Measurements from ENCODE around the gene PTPRK. TPM values are rescaled to one million over a fixed set of nuclear protein-coding genes. Genes with fewer than 3 reads are reported as not detected.

Gene PTPRK
- total RNA-seq, 4 donors from 2014 or later = 10.3 to 36.0 (median 20.5) TPM

- no peaks in the 10 kb centered on the region for H3K4me1 ChIP-seq
- no peaks in the 10 kb centered on the region for H3K36me3 ChIP-seq
- WGBS, 2 donors = 90 to 93% methylated on average over 1 of the region's 1 CpG
- H3K9me3 ChIP-seq = no peaks in the 10 kb centered on the region
- H3K27ac ChIP-seq = no peak overlapping the region
- intact Hi-C loops (cut with DNase I) = no loop called here
- DNase-seq = no peak
- H3K4me3 ChIP-seq = no peak overlapping the region
- TF ChIP-seq POLR2A (IDR thresholded peaks at IDR 0.05) (no peak), CTCF (IDR thresholded peaks at IDR 0.05) (no peak)
- no peaks in the 10 kb centered on the region for H3K27me3 ChIP-seq
Measured at GRCh38 chr6:128025478-128025877, 494.9 kb downstream of the PTPRK start.

- Histone ChIP-seq H3K27ac (no peak overlapping the region), H3K27me3 (no peaks in the 10 kb centered on the region), H3K9me3 (no peaks in the 10 kb centered on the region), H3K4me3 (no peak overlapping the region), H3K4me1 (no peaks in the 10 kb centered on the region), H3K36me3 (no peaks in the 10 kb centered on the region)
- TF ChIP-seq CTCF (IDR thresholded peaks at IDR 0.05) = no peak
- TF ChIP-seq POLR2A (IDR thresholded peaks at IDR 0.05) = no peak
- intact Hi-C loops (cut with DNase I) = no loop called here
- 75 to 94% methylated on average over 1 of the region's 1 CpG for WGBS, 2 donors
- no peak for DNase-seq
Measured at GRCh38 chr6:128024969-128025368, 495.4 kb downstream of the PTPRK start.

DNA sequence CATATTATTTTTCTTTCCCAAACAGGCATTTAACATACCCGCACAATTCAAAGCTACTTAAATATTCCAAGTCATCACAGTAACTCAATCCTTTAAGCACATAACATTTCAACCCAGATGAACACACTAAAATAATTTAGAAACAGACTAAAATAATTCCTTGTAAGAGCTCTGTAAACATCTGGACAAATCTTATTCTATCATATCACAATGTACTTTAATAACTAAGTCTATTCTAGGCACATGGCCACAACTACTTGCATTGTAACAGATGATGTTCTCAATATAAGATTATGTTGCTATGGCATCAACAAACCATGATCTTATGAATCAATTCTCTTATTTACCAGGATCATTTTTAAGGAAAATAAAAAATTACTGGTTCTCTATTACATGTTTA, 496.4 kb downstream of the PTPRK start:
- intact Hi-C loops (cut with DNase I) = no loop called here
- no peaks in the 10 kb centered on the region for H3K27me3 ChIP-seq
- H3K4me3 ChIP-seq = no peak overlapping the region
- no peaks in the 10 kb centered on the region for H3K4me1 ChIP-seq
- no peaks in the 10 kb centered on the region for H3K36me3 ChIP-seq
- TF ChIP-seq CTCF (IDR thresholded peaks at IDR 0.05) (no peak), POLR2A (IDR thresholded peaks at IDR 0.05) (no peak)
- no peak overlapping the region for H3K27ac ChIP-seq
- no peak for DNase-seq
- no peaks in the 10 kb centered on the region for H3K9me3 ChIP-seq
- 89 to 97% methylated on average over 1 of the region's 1 CpG for WGBS, 2 donors

GRCh38 chr6:128018821-128019220, 501.6 kb downstream of the PTPRK start:
- no peak for TF ChIP-seq POLR2A (IDR thresholded peaks at IDR 0.05)
- TF ChIP-seq CTCF (IDR thresholded peaks at IDR 0.05) = no peak
- H3K9me3 ChIP-seq = no peaks in the 10 kb centered on the region
- no peak overlapping the region for H3K4me3 ChIP-seq
- H3K4me1 ChIP-seq = no peaks in the 10 kb centered on the region
- H3K27me3 ChIP-seq = no peaks in the 10 kb centered on the region
- DNase-seq = no peak
- H3K36me3 ChIP-seq = no peaks in the 10 kb centered on the region
- H3K27ac ChIP-seq = no peak overlapping the region
- WGBS, 2 donors = 81 to 93% methylated on average over 2 of the region's 2 CpGs
- intact Hi-C loops (cut with DNase I) = no loop called here

GRCh38 chr6:128017288-128017687, 503.1 kb downstream of the PTPRK start:
- DNase-seq = no peak
- H3K36me3 ChIP-seq = no peaks in the 10 kb centered on the region
- no peaks in the 10 kb centered on the region for H3K4me1 ChIP-seq
- no peak overlapping the region for H3K4me3 ChIP-seq
- intact Hi-C loops (cut with DNase I) = no loop called here
- H3K27me3 ChIP-seq = no peaks in the 10 kb centered on the region
- no peak overlapping the region for H3K27ac ChIP-seq
- H3K9me3 ChIP-seq = no peaks in the 10 kb centered on the region
- TF ChIP-seq POLR2A (IDR thresholded peaks at IDR 0.05) = no peak
- TF ChIP-seq CTCF (IDR thresholded peaks at IDR 0.05) = no peak
